G401 (cell line): ENCODE data around the gene DIP2B. TPM values are rescaled to one million over a fixed set of nuclear protein-coding genes. Genes with fewer than 3 reads are reported as not detected.
A peak's percentile ranks its signal among the peaks of the same experiment; 100 is the strongest.
"Not testable (repeated sequence)": the region's sequence is repeated elsewhere in the genome, so short reads cannot be mapped to it uniquely, and the experiment has no call there.

Experiments used
- DNase-seq: peaks from one replicate; pipeline ENCODE4 v3.0.0-alpha.2; 2015; ENCODE audit warnings: low spot score
- in situ Hi-C: cut with HindIII; loops from 2 replicates; pipeline ENCODE4 v1.10.0; 2016; ENCODE audit warnings: low sequenced_read_pairs, mixed read lengths
- total RNA-seq: library from RNA; depleted of rRNA; stranded (reverse); fragments of >200 nt; shearing (Covaris generic); gene quantifications from 2 replicates; pipeline ENCODE4 v1.2.3, GENCODE V29; 2014

Gene DIP2B
- total RNA-seq, 1 experiment from 2014 or later = 10.2 TPM

DNA sequence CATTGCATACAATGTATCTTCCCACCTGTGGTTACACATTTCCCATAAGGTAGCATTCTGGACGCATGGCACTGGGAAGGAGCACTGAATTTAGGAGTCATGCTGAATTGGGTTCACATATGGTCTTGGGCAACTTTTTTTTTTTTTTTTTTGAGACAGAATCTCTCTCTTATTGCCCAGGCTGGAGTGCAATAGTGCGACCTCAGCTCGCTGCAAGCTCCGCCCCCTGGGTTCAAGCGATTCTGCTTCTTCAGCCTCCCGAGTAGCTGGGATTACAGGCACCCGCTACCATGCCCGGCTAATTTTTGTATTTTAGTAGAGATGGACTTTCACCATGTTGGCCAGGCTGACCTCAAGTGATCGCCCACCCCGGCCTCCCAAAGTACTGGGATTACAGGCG lies 13.3 kb downstream of the DIP2B start:
- DNase-seq = no peak
- in situ Hi-C loops = no loop called here

- DNase-seq = no peak
- in situ Hi-C loops = no loop called here
These were observed 14.6 kb downstream of the DIP2B start for GRCh38 chr12:50519353-50519752.

DNA sequence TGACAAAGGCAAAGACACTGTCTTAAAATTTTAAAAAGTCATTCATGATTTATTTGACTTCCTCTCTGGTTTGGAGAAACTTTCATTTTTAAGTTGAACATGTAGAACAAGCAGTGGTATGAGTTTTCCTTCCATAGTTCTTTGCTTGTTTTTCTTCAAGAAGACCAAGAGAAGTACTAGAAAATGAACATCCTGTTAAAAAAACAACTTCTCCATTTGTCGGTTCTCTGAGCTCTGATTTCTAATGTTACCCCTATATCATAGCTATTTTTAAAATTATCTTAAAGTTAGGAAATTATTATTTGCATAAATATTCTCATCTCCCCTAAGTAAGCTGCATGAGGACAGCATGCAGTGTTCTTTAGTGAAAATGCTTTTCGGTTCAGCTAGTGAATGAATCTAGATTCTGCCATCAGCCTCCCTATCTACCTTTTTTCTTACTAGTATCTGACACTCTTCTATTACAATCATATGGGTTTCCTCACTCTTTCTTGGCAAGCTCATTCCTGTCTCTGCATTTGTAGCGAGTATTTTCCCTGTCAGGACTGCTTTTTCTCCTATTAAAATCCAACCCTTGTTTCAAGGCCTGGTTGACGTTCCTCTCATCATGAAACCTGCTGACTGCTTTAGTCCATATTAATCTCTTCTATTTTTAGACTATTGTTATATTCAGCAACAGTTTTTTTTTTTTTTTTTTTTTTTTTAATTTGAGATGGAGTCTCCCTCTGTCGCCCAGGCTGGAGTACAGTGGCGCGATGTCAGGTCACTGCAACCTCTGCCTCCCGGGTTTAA lies 15.8 kb downstream of the DIP2B start:
- in situ Hi-C loops = no loop called here
- peak; percentile 84 for DNase-seq

GRCh38 chr12:50521781-50522180 lies 17.0 kb downstream of the DIP2B start:
- in situ Hi-C loops, DNase-seq: not testable (repeated sequence)

GRCh38 chr12:50523772-50524171 lies 19.0 kb downstream of the DIP2B start:
- in situ Hi-C loops = no loop called here
- DNase-seq = no peak

DNA sequence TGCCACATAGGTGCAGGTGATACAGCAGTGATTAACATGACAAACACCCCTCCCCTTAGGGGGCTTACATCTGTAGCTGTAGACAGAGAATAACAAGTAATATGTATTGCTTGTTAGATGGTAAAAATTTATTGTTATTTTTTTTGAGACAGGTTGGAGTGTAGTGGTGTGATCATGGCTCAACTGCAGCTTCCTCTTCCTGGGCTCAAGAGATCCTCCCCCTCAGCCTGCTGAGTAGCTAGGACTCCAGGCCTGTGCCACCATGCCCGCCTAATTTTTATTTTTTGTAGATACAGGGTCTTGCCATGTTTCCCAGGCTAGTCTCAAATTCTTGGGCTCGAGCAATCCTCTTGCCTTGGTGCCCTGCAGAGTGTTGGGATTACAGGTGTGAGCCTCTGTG lies 19.8 kb downstream of the DIP2B start:
- DNase-seq = no peak
- in situ Hi-C loops = no loop called here

- DNase-seq = no peak
- in situ Hi-C loops = no loop called here
These were observed 20.6 kb downstream of the DIP2B start for GRCh38 chr12:50525422-50525821.

DNA sequence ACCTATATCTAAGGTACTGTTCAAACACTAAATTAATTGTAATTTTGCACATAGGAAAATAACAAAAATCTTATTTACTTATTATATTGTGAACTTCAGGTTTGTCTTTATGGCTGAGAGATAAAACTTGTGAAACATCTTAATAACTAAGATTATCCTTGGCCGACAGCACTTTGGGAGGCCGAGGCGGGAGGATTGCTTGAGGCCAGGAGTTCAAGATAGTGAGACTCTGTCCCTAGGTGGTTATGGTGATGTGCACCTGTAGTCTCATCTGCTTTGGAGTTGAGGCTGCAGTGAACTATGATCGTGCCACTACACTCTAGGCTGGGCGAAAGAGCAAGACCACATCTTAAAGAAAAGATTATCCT lies 22.6 kb downstream of the DIP2B start:
- no peak for DNase-seq
- in situ Hi-C loops = no loop called here

DNA sequence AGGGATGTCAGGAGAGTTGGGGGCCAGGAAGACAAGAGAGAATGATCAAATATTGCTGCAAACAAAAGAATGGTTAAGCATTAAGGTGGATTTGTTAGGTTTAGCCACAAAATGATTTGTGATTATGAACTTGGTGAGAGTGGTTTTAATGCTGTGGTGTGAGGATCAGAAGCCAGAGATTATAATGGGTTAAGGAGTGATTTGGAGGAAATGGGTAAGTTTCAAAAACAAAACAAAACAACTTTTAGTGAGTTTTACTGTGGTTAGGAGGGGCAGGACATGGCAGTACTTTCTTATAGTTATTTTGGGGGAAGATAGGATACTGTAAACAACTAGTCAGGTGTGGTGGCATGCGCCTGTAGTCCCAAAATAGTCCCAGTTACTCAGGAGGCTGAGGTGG lies 24.0 kb downstream of the DIP2B start:
- DNase-seq = no peak
- in situ Hi-C loops = no loop called here

- DNase-seq = no peak
- in situ Hi-C loops = no loop called here
These were observed 24.6 kb downstream of the DIP2B start for GRCh38 chr12:50529345-50529744.

GRCh38 chr12:50530532-50530931 lies 25.7 kb downstream of the DIP2B start:
- no peak for DNase-seq
- in situ Hi-C loops = no loop called here

- in situ Hi-C loops = no loop called here
- DNase-seq = no peak
These were observed 28.4 kb downstream of the DIP2B start for GRCh38 chr12:50533203-50533584.

DNA sequence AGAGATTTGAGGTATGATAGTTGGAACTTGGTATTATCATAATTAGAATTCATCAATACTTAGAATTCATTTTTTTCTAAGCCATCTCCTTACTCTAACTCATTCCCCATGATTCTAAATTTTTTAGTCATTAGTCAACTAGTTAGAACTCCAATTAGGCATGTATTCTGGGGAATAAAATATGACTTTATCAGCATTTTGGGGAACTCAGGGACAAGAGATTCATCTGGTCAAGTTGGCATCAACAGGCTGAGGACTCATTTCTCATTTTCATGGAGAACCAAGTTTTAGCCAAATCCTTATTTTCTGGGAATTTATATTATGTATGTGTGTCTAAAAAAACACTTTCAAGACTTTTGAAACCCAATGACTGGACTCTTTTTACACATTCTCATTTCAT lies 29.2 kb downstream of the DIP2B start:
- in situ Hi-C loops = no loop called here

DNA sequence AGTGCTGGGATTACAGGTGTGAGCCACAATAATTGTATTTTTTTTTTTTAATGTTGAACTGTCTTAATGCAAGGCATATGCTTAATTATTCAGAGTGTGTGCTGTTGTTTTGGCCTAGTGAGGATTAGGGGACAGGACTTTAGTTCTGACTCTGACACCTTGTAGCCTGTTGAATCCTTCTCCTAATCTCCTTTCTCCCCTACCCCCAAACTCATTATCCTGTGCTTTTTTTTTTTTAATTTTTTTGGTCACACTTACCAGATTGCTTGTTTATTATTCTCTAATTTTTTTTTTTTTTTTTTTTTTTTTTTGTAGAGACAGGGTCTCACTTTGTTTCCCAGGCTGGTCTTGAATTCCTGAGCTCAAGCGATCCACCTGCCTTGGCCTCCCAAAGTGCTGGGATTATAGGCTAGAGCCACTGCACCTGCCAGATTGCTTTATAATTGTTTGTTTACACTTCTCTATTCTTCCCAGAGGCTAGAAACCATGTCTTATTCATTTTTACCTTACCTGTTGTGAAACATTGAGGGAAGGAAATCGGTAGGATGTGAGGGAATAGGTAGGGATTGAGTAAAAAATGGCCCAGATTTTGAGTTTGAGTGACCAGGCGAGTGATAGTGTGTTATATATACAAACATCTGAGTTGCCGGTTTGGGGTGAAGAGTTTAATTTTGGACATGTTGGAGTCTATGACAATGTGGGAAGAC lies 32.2 kb downstream of the DIP2B start:
- in situ Hi-C loops = no loop called here
- no peak for DNase-seq

More for the DNA sequence above, 29.2 kb downstream of the DIP2B start:
- DNase-seq = no peak

DNA sequence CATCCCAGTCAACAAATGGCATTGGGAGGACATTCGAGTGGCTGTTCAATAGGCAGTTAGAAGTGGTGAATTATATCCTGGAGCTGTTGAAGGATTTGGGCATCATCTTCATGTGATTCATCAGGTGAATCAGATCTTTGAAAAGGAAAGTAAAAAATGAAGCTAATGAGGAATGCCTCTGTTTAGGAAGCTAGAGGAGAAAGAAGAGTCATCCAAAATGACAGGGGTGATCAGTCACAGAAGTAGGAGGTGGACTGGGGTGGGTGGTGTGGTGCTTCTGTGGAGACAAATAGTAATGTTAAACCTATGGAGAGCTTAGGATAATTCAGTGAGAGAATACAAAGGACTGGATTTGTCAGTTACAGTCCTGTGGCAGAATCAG lies 32.7 kb downstream of the DIP2B start:
- in situ Hi-C loops = no loop called here
- DNase-seq = no peak

- DNase-seq = no peak
- in situ Hi-C loops = no loop called here
These were observed 33.4 kb downstream of the DIP2B start for GRCh38 chr12:50538182-50538581.

- DNase-seq = no peak
- in situ Hi-C loops = no loop called here
These were observed 36.4 kb downstream of the DIP2B start for GRCh38 chr12:50541139-50541538.

GRCh38 chr12:50542448-50542847 lies 37.7 kb downstream of the DIP2B start:
- in situ Hi-C loops = no loop called here
- no peak for DNase-seq

- DNase-seq, in situ Hi-C loops: not testable (repeated sequence)
These were observed 38.4 kb downstream of the DIP2B start for GRCh38 chr12:50543188-50543587.

- DNase-seq = no peak
- in situ Hi-C loops = no loop called here
These were observed 40.4 kb downstream of the DIP2B start for GRCh38 chr12:50545213-50545612.

- in situ Hi-C loops = no loop called here
- DNase-seq = no peak
These were observed 41.0 kb downstream of the DIP2B start for GRCh38 chr12:50545786-50546185.
